Fibroblast of lung (primary cell): ENCODE data around the gene DDX23.

ENCODE experiments used
- EZH2 ChIP-seq: IDR thresholded peaks from 2 replicates; pipeline ENCODE4 v1.5.1; 2012; ENCODE audit warnings: low read length, control low read depth, mild to moderate bottlenecking; ENCODE audit errors: missing control alignments
- TF ChIP-seq, protein P1 (sequence below), 2 donors: IDR thresholded peaks in 1 of 2; conservative IDR thresholded peaks in 1 of 2; 1 replicate in 1 of 2; 2 replicates in 1 of 2; pipeline ENCODE4 v1.5.1; 2011 to 2012; ENCODE audit warnings: low read length in 2 of 2, control low read depth in 1 of 2, inconsistent platforms in 1 of 2, low read depth in 1 of 2, mild to moderate bottlenecking in 1 of 2

DNA sequence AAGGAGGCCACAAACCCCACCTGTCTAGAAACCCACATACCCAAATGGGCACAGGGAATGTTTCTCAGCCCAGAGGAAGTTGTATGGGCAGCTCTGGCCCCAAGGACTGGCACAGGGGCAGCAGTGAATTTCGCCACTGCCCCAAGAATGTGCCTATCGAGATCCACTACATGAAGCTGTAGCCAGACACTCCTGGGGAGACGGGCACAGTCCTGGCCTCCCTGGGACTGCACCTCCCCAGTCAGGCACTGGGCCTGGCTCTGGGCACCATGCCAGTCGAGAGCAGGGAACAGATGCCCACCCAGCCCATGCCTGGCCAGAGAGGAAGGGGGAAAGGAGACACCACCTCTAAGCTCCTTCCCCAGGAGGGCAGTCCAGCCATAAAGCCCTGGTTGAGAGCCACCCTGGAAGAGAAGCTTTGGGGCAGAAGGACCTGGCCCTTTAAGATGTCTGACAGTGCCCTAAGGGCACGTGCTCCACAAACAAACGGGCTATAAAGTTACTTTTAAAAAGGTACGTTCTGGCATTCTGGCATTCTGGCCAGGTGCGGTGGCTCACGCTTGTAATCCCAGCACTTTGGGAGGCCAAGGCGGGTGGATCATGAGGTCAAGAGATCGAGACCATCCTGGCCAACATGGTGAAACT, 71.5 kb downstream of the DDX23 start:
- TF ChIP-seq, protein P1, sequence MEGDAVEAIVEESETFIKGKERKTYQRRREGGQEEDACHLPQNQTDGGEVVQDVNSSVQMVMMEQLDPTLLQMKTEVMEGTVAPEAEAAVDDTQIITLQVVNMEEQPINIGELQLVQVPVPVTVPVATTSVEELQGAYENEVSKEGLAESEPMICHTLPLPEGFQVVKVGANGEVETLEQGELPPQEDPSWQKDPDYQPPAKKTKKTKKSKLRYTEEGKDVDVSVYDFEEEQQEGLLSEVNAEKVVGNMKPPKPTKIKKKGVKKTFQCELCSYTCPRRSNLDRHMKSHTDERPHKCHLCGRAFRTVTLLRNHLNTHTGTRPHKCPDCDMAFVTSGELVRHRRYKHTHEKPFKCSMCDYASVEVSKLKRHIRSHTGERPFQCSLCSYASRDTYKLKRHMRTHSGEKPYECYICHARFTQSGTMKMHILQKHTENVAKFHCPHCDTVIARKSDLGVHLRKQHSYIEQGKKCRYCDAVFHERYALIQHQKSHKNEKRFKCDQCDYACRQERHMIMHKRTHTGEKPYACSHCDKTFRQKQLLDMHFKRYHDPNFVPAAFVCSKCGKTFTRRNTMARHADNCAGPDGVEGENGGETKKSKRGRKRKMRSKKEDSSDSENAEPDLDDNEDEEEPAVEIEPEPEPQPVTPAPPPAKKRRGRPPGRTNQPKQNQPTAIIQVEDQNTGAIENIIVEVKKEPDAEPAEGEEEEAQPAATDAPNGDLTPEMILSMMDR (conservative IDR thresholded peaks at IDR 0.05 in 1 of 2, IDR thresholded peaks at IDR 0.05 in 1 of 2; ENCODE audit: low read depth in 1 of 2, low read length in 2 of 2), result no peak
- no peak for TF ChIP-seq EZH2
